HG03439 (cell line): ENCODE data around the gene RAB8B.
"Not testable (repeated sequence)": the region's sequence is repeated elsewhere in the genome, so short reads cannot be mapped to it uniquely, and the experiment has no call there.

Experiments
- ATAC-seq: cut with Tn5 transposase; IDR thresholded peaks from one replicate; pipeline ENCODE4 v1.9.1; 2021; ENCODE audit warnings: mild to moderate bottlenecking, moderate library complexity; ENCODE audit not compliant: unreplicated experiment

Gene RAB8B

GRCh38 chr15:63233667-63234423 is 44.4 kb downstream of the RAB8B start:
- ATAC-seq, result no peak

- no peak for ATAC-seq
Measured at GRCh38 chr15:63234451-63234870, 45.1 kb downstream of the RAB8B start.

- no peak for ATAC-seq
Measured at GRCh38 chr15:63236272-63236671, 46.9 kb downstream of the RAB8B start.

DNA sequence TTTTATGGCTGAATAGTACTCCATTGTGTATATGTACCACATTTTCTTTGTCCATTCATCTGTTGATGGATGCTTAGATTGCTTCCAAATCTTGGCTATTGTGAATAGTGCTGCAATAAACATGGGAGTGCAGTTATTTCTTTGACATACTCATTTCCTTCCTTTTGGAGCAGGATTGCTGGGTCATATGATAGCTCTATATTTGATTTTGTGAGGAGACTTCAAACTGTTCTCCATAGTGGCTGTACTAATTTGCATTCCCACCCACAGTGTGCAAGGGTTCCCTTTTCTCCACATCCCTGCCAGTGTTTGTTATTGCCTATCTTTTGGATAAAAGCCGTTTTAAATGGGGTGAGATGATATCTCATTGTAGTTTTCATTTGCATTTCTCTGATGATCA is 47.7 kb downstream of the RAB8B start:
- not testable (repeated sequence) for ATAC-seq

GRCh38 chr15:63238171-63238570 is 48.8 kb downstream of the RAB8B start:
- ATAC-seq, result no peak

DNA sequence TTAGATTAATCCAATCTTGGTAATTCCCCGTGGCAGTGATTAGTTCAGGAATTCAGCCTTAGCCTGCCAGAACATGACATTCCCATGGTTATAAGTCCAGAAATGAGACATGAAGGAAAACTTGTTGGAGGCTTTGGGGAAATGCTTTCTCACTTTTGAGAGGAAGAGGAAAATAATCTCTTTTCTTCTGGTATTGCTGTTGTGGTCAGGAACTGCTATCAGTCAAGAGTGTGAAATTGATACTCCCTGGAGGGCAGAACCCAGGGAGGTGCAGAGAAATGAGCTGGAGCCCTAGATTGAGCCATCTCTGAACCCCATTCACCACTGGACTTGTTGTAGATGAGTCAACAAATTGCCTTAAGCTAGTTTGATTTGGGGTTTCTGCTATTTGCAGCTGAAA is 49.4 kb downstream of the RAB8B start:
- ATAC-seq, result no peak

DNA sequence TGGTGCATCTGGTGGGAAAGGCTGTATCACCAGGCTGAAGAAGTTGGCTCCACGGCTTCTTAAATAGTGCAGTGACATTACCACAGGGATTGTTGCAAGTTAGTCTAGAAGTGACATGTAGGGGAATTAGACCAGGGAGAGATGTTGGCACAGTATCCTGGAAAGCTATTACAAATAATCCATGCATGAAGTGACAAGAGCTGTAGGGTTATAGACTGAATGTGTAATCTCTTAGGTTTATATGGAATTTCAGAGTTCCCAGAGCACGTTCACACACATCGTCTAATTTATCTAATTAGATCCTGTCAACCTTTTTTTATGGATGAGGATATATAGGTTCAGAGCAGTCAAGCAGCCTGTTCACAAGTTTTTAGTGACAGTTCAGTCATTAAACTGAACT is 50.7 kb downstream of the RAB8B start:
- no peak for ATAC-seq

- ATAC-seq, result no peak
Measured at GRCh38 chr15:63241316-63241715, 51.9 kb downstream of the RAB8B start.

DNA sequence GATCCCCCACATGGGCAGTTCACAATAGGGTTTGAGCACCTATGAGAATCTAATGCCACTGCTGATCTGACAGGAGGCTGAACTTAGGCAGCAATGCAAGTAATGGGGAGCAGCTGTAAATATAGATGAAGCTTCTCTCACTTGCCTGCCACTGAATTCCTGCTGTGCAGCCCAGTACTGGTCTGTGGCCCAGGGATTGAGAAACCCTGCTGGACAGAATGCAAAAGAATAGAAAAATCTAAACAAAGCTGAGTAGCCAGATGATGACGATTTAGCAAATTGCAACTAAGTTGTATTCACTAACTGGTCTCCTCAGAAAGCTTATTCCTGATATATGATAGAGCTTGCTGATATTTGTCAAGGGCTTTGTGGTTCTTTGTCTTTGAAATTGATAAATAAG is 53.7 kb downstream of the RAB8B start:
- ATAC-seq, result no peak

DNA sequence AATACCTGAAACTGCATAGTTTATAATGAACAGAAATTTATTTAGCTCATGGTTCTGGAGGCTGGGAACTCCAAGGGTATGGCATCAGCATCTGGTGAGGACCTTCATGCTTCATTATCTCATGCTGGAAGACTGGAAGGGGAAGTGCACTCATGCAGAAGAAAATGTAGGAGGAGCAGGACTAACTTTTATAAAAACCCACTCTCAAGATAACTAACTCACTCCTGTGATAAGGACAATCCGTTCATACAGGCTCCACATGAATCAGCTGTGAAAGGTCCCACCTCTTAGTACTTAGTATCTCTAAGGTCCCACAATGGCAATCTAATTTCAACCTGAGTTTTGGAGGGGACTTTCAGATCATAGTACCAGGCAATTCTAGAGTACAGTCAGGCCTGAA is 54.4 kb downstream of the RAB8B start:
- no peak for ATAC-seq

DNA sequence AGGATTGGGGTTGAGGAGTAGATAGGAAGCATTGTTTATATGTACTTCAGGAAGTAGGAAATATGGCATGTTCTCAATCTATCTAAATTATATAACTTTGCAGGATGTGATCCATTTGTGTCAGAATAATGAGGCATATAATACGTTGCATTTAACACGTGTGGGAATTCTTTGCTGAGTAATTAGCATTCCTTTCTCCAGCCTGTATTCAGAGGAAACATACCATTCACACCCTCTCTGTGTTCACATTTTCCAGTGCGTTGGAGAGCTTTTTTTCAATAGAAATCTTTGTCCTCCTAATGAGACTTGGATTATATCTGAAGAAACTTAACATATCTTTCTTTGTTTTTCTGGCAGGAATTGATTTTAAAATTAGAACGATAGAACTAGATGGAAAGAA is 55.0 kb downstream of the RAB8B start:
- ATAC-seq, result no peak

GRCh38 chr15:63244976-63245645 is 55.7 kb downstream of the RAB8B start:
- no peak for ATAC-seq

- no peak for ATAC-seq
Measured at GRCh38 chr15:63246691-63247469, 57.5 kb downstream of the RAB8B start.

DNA sequence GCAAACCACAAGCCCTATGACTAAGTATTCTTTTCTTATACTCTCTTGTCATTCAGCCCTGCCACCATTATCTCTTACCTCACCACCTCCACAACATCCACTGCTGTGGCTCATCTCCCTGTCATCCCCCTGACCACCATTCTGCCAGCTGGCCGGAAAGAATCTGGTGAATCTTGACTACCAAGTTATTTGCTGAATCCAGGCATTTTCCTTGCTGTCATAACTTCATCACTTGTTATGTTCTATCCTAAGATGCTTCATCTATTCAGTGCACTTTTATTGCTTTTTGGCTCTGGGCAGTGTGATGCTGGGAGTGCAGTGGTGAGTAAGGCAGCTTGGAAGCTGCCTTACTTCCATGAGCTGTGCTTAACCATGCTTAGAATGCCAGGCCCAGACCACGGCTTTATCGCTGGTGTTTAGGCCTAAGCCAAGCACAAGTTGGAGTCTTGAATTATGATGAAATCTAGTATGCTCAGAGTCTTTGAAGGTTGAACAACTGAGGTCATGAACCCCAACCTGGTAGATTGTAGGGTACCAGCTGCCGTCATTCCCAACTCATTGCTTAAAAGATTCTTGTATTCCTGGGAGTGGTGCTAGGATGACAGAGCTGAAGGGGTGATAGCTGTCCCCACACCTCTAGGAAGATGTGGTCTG is 61.0 kb downstream of the RAB8B start:
- ATAC-seq, result no peak

- no peak for ATAC-seq
Measured at GRCh38 chr15:63251701-63252100, 62.3 kb downstream of the RAB8B start.

DNA sequence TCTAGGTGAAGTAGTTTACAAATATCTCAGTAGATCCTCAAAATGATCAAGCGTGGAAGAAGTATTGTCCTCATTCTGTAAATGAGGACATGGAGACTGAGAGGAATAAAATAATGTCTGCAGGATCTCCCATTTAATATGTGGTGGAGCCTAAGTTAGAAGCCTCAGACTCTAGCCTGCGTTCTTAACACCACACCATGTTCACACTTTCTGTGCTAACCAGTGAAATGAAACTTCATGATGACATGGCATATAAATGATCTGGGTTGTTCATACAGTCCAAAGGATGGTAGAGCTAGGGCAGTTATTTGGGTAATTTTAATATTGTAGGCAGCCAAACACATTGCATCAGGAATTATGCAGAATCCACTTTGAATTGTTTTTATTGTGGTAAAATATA is 62.9 kb downstream of the RAB8B start:
- ATAC-seq, result no peak

GRCh38 chr15:63254991-63255390 is 65.6 kb downstream of the RAB8B start:
- no peak for ATAC-seq

- no peak for ATAC-seq
Measured at GRCh38 chr15:63255489-63255990, 66.1 kb downstream of the RAB8B start.

DNA sequence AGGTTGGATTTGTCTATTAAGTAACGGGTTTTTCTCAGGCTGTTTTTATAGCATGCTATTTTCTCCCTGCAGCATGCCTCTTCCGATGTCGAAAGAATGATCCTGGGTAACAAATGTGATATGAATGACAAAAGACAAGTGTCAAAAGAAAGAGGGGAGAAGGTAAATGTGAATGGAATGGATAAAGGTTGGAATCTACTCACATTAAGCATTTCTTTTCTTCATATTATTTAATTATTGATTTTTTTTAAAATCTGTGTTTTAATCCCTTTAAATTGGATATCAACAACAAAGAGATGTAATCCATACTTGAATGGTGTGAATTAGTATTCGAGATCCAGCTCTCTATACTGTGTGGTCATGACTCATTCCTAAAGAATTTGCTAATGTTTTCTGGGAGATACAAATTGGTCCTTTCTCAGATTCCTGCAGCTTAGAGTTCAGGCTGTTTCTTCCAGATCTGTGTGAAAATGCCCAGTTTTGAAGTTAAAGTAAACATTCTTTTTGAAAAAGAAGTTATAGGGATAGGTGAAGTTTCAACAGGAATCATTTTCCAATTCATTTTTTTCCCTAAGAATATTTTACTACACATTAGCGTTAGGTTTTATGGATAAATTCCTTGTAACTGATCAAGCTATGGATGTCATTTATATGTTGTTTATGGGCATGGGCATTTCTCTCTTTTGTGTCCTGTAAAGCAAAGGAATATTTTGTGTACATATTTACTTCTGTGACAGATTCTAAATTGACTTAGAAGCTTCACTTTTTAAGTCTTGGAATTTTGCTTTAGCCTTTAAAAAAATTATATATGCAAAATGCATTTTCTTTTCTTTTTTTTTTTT is 67.2 kb downstream of the RAB8B start:
- no peak for ATAC-seq

- no peak for ATAC-seq
Measured at GRCh38 chr15:63258658-63259057, 69.3 kb downstream of the RAB8B start.
